Umbilical cord (tissue), 2 donors: ENCODE results near the gene RFPL4AL1. TPM values are rescaled to one million over a fixed set of nuclear protein-coding genes. Genes with fewer than 3 reads are reported as not detected.
A peak's percentile ranks its signal among the peaks of the same experiment; 100 is the strongest.
"Not testable (repeated sequence)": the region's sequence is repeated elsewhere in the genome, so short reads cannot be mapped to it uniquely, and the experiment has no call there.

Experiments used
- DNase-seq: peaks from one replicate; pipeline ENCODE4 v3.0.0-alpha.2; 2015; ENCODE audit warnings: low spot score
- total RNA-seq: library from RNA; depleted of rRNA; stranded (reverse); fragments of >200 nt; gene quantifications from one replicate; pipeline ENCODE4 v1.2.3, GENCODE V29; 2014; ENCODE audit warnings: low replicate concordance; ENCODE audit not compliant: insufficient read depth

RFPL4AL1 gene
- 20.2 TPM for total RNA-seq

GRCh38 chr19:55768818-55769217 lies at the start of gene RFPL4AL1:
Gene RFPL4AL1 (plus strand): TSS chr19:55769118. CDS start chr19:55771805, 2,687 bp downstream.
- DNase-seq, result not testable (repeated sequence)

DNA sequence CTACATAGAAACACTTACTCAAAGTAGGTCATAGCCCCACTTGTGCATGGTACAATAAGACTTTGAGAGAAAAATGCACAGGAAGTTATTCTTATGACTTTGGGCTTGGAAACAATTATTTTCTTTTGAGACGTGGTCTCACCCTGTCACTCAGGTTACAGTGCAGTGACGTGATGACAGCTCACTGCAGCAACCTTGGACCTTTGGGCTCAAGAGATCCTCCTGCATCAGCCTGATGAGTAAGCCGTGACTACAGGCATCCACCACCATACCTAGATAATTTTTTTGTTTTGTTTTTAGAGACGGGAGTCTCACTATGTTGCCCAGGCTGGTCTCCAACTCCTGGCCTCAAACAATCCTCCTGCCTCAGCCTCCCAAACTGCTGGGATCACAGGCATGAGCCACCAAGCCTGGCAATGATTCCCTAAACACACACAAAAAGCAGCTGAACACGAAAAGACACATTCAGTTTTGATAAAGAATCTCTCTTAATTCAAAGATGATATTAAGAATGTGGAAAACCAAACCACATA lies 48.6 kb upstream of the RFPL4AL1 start:
- no peak for DNase-seq

DNA sequence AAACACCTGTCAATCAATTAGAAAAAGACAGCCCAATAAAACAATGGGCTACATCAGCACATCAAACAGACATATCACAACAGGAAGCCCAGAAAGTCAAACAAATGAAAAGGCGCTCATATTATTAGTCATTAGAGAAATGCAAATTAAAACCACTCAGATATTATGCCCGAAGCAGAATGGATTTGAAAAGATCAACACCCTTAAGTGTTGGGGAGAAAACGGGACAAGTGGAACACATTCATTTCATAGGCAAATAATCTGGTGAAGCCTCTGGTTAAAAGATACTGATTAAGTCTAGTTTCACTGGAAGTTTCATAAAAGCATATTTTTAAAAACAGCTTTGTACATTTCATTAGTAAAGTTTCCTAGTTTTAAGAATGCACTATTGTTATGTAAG lies 48.1 kb upstream of the RFPL4AL1 start:
- DNase-seq, result no peak

DNA sequence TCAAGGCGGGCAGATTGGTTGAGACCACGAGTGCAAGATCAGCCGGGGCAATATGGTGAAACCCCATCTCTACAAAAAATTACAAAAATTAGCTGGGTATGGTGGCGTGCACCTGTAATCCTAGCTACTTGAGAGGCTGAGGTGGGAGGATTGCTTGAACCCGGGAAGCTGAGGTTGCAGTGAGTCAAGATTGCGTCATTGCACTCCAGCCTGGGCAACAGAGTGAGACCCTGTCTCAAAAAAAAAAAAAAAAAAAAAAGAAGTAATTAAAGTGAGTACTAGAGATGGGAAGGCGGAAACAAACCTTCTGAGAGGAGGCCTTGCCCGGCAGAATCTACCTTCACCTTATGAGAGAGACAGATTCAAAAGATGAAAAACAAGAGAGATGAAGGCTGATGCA lies 45.4 kb upstream of the RFPL4AL1 start:
- no peak for DNase-seq

DNA sequence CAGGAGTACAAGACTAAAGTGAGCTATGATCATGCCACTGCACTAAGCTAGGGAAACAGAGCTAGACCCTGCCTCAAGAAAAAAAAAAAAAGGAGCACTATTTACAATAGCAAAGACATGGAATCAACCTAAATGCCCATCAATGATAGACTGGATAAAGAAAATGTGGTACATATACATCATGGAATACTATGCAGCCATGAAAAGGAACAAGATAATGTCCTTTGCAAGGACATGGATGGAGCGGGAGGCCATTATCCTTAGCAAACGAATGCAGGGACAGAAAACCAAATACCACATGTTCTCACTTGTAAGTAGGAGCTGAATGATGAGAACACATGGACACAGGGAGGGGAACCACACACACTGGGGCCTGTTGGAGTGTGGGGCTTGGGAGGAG lies 38.5 kb upstream of the RFPL4AL1 start:
- DNase-seq, result not testable (repeated sequence)

GRCh38 chr19:55738302-55738701 lies 30.6 kb upstream of the RFPL4AL1 start, which contains the start of gene NLRP9:
Gene NLRP9 (minus strand): TSS chr19:55738402. CDS start chr19:55738374, 28 bp downstream.
- no peak for DNase-seq

DNA sequence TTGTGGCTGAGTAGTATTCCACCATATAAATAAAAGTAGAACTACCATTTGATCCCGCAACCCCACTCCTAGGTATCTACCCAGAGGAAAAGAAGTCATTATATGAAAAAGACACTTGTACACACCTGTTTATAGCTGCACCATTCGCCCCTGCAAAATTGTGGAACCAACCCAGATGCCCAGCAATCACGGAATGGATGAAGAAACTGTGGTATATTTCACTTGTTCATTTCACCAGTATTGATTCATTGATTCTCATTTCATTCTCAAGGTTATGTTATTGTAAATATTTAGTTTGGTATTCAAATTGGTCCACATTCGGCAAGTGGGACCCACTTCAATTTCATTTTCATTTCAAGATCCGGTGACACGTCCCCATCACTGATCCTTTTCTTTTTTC lies 18.2 kb upstream of the RFPL4AL1 start:
- DNase-seq, result no peak

GRCh38 chr19:55753401-55753800 lies 15.5 kb upstream of the RFPL4AL1 start:
- no peak for DNase-seq

- not testable (repeated sequence) for DNase-seq
Measured at GRCh38 chr19:55756808-55757207, 12.1 kb upstream of the RFPL4AL1 start.

GRCh38 chr19:55758797-55759196 lies 10.1 kb upstream of the RFPL4AL1 start, which contains the start of gene RFPL4A:
Gene RFPL4A (plus strand): TSS chr19:55759097. CDS start chr19:55761801, 2,704 bp downstream.
- DNase-seq, result not testable (repeated sequence)

DNA sequence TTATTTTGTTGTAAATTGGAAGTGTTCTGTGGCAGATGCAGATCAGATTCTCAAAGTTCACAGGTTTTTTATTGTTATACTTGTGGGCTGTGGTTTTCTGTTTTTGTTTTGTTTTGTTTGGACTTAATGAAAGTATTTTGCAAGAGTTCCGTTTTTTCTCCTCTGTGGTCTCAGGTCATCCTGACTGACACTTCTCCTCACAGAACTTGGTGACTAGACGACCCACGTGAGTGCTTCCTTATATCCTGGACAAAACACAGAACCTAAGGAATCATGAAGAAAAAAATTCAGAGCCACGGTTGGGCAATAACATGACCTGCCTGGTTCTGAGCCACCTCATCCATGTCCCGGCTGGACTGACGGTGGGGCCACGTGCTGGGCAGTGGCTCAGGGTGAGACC lies 2.5 kb upstream of the RFPL4AL1 start:
- DNase-seq, result peak; percentile 1

DNA sequence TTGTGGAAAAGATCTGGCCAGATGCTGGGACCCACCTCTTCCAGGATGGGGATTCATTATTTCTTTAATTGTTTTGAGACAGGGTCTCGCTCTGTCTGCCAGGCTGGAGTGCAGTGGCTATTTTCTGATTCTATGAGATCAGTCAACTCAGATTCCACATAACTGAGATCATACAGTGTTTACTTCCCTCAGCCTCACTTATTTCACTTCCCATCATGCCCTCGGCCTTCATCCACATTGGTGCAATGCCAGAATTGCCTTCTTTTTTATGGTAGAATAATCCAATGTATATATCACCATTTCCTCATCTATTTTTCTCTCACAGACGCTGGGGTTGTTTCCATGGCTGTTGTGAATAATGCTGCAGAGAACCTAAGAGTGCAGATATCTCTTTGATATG lies 714 bp downstream of the RFPL4AL1 start:
- DNase-seq, result not testable (repeated sequence)

DNA sequence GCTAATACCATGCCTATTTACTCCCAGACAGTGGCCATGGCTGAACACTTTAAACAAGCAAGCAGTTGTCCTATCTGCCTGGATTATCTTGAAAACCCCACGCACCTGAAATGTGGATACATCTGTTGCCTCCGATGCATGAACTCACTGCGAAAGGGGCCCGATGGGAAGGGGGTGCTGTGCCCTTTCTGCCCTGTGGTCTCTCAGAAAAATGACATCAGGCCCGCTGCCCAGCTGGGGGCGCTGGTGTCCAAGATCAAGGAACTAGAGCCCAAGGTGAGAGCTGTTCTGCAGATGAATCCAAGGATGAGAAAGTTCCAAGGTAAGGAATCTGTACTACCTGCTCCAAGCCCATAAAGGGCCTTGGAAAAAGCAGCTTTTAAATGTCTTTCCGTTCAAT lies 8.6 kb downstream of the RFPL4AL1 start:
- DNase-seq, result no peak

- DNase-seq, result no peak
Measured at GRCh38 chr19:55778331-55778730, 9.4 kb downstream of the RFPL4AL1 start.

DNA sequence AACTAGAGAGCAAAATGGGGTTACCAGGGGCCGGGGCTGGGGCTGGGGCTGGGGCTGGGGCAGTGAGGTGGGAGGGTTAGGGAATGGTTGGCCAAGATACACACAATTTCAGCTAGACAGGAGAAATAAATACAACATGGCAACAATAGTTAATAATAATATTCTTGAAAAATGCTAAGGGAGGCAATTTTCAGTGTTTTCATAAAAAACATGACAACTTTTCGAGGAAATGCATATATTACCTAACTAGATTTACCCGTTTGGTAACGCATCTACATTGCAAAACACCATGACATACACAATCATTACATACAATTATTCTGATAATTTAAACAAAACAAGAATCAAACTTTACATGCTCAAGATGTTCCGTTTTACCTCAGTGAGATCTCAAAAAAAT lies 12.2 kb downstream of the RFPL4AL1 start:
- DNase-seq, result no peak

- no peak for DNase-seq
Measured at GRCh38 chr19:55795021-55795420, 26.1 kb downstream of the RFPL4AL1 start.

GRCh38 chr19:55801416-55801815 lies 32.5 kb downstream of the RFPL4AL1 start:
- DNase-seq, result no peak

DNA sequence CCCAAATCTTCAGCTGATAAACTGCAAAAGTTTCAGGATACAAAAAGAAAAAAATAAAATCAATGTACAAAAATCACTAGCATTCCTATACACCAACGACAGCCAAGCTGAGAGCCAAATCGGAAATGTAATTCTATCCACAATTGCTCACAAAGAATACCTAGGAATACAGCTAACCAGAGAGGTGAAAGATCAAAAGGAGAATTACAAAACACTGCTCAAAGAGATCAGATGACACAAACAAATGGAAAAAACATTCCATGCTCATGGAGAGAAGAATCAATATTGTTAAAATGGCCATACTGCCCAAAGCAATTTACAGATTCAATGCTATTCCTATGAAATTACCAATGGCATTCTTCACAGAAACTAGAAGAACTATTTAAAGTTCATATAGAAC lies 33.4 kb downstream of the RFPL4AL1 start:
- DNase-seq, result no peak

DNA sequence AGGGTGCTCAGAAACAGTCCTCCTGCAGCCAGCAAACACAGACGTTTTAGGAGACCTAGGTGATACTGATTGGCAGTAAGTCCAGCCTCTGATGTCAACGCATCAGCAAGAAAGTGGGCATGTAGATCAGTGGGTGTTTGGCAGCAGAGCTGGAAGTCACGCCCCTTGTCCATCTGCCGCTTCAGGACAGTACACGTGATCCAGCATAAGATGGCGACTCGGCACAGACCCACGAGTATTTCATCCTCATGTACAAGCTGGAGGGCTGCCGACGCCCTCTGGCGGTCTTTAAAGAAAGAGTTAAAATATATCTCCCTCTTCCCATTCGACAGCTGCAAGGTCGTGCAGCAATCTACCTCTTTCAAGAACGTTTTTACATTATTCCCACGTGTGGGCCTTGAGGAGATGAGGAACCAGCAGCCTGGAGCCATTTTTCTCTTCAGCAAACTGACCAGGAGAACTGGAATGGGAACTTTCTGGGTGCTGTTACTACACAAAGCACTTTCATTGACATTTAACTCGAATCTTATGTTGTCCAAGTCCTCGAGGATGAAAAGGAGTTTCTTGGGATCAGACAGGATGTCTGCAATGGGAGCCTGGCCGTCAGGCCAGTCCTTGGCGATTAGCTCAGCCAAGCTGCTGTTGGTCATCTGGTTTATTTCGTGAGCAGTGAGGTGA lies 40.6 kb downstream of the RFPL4AL1 start:
- peak; percentile 2 for DNase-seq

DNA sequence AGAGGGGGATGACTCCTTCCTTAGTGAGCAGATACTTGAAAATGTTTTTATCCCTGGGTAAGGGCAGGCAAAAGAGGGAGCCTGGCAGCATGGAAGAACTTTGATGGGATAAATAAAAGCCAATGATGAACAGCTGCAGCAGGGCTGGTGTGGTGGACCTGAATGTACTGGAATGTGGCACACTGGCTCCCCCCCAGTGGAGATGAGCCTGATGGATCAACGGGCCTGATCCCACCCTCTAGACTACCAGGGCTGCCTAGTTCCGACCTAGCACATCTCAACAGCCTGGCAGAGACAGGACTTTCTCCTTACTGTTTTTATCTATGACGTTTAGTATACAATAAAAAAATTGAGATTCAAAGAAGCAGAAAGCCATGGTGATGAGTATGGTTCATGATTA lies 42.4 kb downstream of the RFPL4AL1 start:
- no peak for DNase-seq

DNA sequence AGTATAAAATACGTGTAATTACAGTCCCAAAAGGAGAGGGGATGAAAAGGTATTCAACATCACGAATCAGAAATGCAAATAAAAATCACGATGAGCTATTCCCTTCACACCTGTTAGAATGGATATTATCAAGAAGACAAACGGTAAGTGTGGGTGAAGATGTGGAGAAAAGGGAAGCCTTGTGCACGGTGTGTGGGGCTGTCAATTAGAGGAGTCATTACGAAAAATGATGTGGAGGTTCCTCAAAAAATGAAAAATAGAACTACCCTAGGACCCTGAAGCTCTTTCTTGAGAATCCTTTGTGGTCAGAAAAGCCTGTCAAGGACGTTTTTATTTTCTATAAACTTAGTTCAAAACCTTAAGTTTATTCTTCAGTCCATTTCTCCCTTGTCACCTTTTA lies 43.5 kb downstream of the RFPL4AL1 start:
- no peak for DNase-seq

DNA sequence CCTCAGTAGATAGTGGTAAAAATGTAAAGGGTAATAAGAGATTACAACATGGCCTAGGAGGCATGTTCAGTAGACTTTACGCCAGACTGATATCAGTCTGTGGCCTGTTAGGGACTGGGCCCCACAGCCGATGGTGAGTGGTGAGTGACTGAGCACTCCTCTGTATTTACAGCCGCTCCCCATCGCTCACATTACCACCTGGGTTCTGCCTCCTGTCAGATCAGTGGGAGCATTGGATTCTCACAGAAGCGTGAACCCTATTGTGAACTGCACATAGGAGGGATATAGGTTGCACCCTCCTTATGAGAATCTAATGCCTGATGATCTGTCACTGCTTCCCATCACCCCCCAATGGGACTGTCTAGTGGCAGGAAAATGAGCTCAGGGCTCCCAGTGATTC lies 45.0 kb downstream of the RFPL4AL1 start:
- no peak for DNase-seq

DNA sequence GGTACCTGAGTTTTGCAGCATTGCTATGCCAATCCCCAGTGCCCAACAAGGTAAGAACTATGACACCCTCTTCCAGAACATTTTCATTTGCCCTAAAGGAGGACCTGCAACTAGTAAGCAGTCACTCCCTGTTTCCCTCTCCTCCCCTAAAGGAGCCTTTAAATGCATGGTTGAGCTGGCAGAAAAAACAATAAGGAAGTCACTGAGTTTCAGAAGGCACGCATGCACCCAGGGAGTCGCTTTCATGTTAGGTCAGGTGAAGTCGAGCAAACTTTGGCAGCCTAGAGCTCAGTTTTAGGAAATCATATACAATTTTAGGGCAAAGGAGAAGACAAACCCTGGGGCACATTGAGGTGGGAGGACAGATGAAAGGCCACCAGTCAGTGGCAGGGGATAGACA lies 51.1 kb downstream of the RFPL4AL1 start:
- no peak for DNase-seq
